Gastroesophageal sphincter (tissue), 4 donors: Measurements from ENCODE around the gene FASLG. TPM values are rescaled to one million over a fixed set of nuclear protein-coding genes. Genes with fewer than 3 reads are reported as not detected.
"Not testable (repeated sequence)": the region's sequence is repeated elsewhere in the genome, so short reads cannot be mapped to it uniquely, and the experiment has no call there.

Experiments
- ATAC-seq: fragments of 150-250 bp; one replicate; pipeline ENCODE4 v1.9.1; 2016; ENCODE audit warnings: mild to moderate bottlenecking, moderate library complexity
- H3K27ac ChIP-seq, 4 donors: fragments of 200-600 bp; sonication (generic) in 3 of 4; 1 replicate in 3 of 4; 2 replicates in 1 of 4; pipeline ENCODE4 v1.5.1; 2016 to 2019
- H3K27me3 ChIP-seq: fragments of 200-600 bp; sonication (generic); one replicate; pipeline ENCODE4 v1.5.1; 2019
- H3K36me3 ChIP-seq, 2 donors: fragments of 200-600 bp; sonication (generic); one replicate each; pipeline ENCODE4 v1.5.1; 2019; ENCODE audit warnings: control low read depth in 1 of 2
- H3K4me1 ChIP-seq, 3 donors: fragments of 200-600 bp; sonication (generic); 1 replicate in 2 of 3; 2 replicates in 1 of 3; pipeline ENCODE4 v1.5.1; 2016 to 2019; ENCODE audit warnings: control low read depth in 2 of 3
- H3K4me3 ChIP-seq, 2 donors: fragments of 200-600 bp; sonication (generic); one replicate each; pipeline ENCODE4 v1.5.1; 2019; ENCODE audit warnings: mild to moderate bottlenecking in 1 of 2, moderate library complexity in 1 of 2
- H3K9me3 ChIP-seq, 3 donors: fragments of 200-600 bp; sonication (generic); one replicate each; pipeline ENCODE4 v1.5.1; 2017 to 2019; ENCODE audit warnings: control low read depth in 2 of 3
- EP300 ChIP-seq: sonication (generic); formaldehyde crosslinking; IDR thresholded peaks from one replicate; pipeline ENCODE4 v1.6.1; 2017; ENCODE audit warnings: antibody characterized with exemption, mild to moderate bottlenecking
- POLR2A ChIP-seq, 2 donors: fragments of 450-650 bp; IDR thresholded peaks; one replicate each; pipeline ENCODE4 v1.6.1; 2017; ENCODE audit warnings: antibody characterized with exemption in 2 of 2, mild to moderate bottlenecking in 2 of 2, moderate library complexity in 1 of 2
- POLR2AphosphoS5 ChIP-seq: sonication (generic); formaldehyde crosslinking; IDR thresholded peaks from one replicate; pipeline ENCODE4 v1.6.1; 2017; ENCODE audit warnings: antibody characterized with exemption
- WGBS, 2 donors: methylation state at CpG; one replicate each; pipeline ENCODE4 v1.1.5; 2018; ENCODE audit warnings: low coverage in 1 of 2; 5-methylcytosine and 5-hydroxymethylcytosine counted together
- total RNA-seq, 4 donors: library from RNA; depleted of rRNA; stranded (reverse); fragments of >200 nt; gene quantifications; one replicate each; pipeline ENCODE4 v1.1.0, GENCODE V29; 2016
- TF ChIP-seq, protein P1 (sequence below), 4 experiments: fragments of 200-600 bp in 2 of 4; fragments of 450-650 bp in 2 of 4; sonication (generic) in 1 of 4; IDR thresholded peaks; one replicate each; pipeline ENCODE4 v1.5.1; 2017 to 2019; ENCODE audit warnings: antibody characterized with exemption in 4 of 4, mild to moderate bottlenecking in 2 of 4, moderate library complexity in 2 of 4

Gene FASLG
- total RNA-seq, 4 donors from 2014 or later = not detected

DNA sequence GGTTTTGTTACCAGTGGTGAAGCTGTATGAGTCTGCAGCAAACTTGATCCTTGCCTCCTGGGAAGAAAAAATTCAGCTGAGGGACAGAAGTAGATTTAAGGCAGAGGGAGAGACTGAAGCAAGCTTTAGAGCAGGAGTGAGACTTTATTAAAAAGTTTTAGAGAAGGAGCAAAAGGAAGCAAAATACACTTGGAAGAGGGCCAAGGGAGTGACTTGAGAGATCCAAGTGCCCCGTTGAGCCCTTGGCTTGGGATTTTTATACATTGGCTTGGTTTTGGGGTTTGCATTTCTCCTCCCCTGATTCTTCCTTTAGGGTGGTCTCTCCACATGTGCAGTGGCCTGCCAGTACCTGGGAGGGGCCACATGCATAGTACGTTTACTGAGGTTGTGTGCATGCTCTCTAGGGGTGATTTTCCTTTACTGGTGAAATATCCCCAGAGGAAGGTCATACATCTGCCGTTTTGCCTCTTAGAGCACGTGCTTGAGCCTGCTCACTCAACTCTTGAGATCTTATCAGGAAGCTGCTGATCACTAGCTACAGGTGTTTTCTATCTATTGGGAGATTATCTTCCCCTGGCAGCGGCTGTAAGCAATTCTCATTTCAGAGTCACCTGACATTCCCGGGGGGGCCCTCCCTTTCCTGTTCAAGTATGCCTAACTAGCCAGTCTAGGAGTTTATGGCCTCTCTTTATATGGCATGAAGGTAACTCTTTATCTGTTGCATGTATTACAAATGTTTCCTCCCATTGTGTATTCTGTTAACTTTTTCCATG lies 20.3 kb downstream of the FASLG start:
- H3K4me3 ChIP-seq = no peak overlapping the region
- no peak for TF ChIP-seq EP300
- no peak for TF ChIP-seq POLR2A (IDR thresholded peaks at IDR 0.05)
- no peak for TF ChIP-seq POLR2AphosphoS5
- TF ChIP-seq, protein P1, sequence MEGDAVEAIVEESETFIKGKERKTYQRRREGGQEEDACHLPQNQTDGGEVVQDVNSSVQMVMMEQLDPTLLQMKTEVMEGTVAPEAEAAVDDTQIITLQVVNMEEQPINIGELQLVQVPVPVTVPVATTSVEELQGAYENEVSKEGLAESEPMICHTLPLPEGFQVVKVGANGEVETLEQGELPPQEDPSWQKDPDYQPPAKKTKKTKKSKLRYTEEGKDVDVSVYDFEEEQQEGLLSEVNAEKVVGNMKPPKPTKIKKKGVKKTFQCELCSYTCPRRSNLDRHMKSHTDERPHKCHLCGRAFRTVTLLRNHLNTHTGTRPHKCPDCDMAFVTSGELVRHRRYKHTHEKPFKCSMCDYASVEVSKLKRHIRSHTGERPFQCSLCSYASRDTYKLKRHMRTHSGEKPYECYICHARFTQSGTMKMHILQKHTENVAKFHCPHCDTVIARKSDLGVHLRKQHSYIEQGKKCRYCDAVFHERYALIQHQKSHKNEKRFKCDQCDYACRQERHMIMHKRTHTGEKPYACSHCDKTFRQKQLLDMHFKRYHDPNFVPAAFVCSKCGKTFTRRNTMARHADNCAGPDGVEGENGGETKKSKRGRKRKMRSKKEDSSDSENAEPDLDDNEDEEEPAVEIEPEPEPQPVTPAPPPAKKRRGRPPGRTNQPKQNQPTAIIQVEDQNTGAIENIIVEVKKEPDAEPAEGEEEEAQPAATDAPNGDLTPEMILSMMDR (IDR thresholded peaks at IDR 0.05) = no peak
- H3K4me1 ChIP-seq = no peaks in the 10 kb centered on the region
- ATAC-seq = no peak
- WGBS, 2 donors = 20 to 24% methylated on average over 3 to 6 of the region's 6 CpGs
- H3K36me3 ChIP-seq = no peaks in the 10 kb centered on the region
- no peak overlapping the region for H3K27ac ChIP-seq
- peaks cover 0 to 9% (median 0%) of the 10 kb centered on the region in 3 donors for H3K9me3 ChIP-seq
- no peaks in the 10 kb centered on the region for H3K27me3 ChIP-seq

DNA sequence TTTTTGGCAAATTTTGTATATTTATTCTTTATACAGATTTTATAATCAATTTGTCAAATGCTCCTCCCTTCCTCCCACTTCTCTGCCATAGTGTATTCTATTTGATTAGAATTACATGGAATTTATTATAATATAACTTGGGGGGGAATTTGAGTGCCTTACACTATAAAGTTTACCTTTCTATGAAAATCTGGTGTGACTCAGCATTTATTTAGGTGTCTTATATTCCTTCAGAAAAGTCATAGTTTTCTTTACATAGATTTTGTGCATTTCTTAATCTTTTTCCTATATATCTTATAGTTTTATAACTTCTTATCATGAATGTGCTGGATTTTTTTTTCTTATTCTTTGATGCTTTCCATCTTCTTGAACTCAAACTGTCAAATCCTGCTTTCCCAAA lies 21.3 kb downstream of the FASLG start:
- H3K4me1 ChIP-seq = no peaks in the 10 kb centered on the region
- H3K36me3 ChIP-seq = no peaks in the 10 kb centered on the region
- H3K4me3 ChIP-seq = no peak overlapping the region
- no peaks in the 10 kb centered on the region for H3K27me3 ChIP-seq
- TF ChIP-seq, protein P1 (IDR thresholded peaks at IDR 0.05) = no peak
- TF ChIP-seq EP300 (no peak), POLR2AphosphoS5 (no peak), POLR2A (IDR thresholded peaks at IDR 0.05) (no peak)
- no peak for ATAC-seq
- H3K9me3 ChIP-seq = peaks cover 0 to 9% (median 0%) of the 10 kb centered on the region in 3 donors
- no peak overlapping the region for H3K27ac ChIP-seq

DNA sequence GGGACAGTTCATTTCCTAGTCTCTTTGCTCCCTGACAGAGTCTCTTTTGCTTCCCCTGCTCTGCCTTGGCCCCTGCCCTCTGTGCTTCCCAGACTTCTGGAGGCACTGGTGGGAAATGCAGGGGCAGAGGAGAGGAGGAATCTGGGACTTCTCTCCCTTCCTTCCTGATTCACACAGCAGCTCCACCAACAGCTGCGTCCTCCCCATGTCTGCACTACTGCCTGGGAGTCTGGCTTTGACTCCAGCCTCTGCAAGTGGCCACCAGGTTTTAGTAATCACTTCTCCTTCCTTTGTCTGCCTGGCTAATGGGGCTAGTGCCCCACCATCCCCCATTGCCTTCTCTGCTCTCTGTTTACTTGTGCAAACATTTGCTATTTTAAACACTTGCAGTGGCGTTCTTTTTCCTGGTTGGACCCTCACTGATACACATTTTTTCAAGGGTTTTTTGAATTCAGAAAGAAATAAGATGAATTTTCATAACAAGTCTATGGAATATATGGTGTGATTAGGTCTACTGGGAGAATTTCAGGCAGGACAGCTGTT lies 21.9 kb downstream of the FASLG start:
- H3K27ac ChIP-seq = no peak overlapping the region
- no peak overlapping the region for H3K4me3 ChIP-seq
- TF ChIP-seq, protein P1 (IDR thresholded peaks at IDR 0.05) = no peak
- TF ChIP-seq EP300 = no peak
- no peak for TF ChIP-seq POLR2A (IDR thresholded peaks at IDR 0.05)
- TF ChIP-seq POLR2AphosphoS5 = no peak
- no peaks in the 10 kb centered on the region for H3K27me3 ChIP-seq
- H3K4me1 ChIP-seq = no peaks in the 10 kb centered on the region
- H3K36me3 ChIP-seq = no peaks in the 10 kb centered on the region
- peaks cover 0 to 9% (median 0%) of the 10 kb centered on the region in 3 donors for H3K9me3 ChIP-seq
- 52 to 83% methylated on average over 1 to 2 of the region's 2 CpGs for WGBS, 2 donors
- no peak for ATAC-seq

DNA sequence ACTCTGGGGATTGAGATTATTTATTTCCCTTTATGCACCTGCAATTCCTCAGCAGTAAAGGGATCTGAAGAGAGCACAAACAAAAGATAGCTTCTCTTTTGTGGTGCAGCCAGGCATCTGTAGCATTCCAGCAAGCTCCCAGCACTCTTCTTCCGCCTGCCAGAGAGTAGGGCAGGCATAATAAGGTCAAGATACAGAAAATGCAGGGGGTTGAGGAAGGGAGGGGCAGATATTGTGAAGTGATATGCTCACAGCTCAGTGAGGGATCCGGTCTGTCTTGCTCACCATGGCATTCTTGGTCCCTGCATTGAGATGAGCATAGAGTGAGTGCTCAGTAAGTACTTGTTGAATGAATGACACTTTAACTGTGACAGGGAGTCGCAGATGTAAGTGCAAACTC lies 23.9 kb downstream of the FASLG start:
- TF ChIP-seq, protein P1 (IDR thresholded peaks at IDR 0.05) = no peak
- no peak for TF ChIP-seq POLR2A (IDR thresholded peaks at IDR 0.05)
- no peak for TF ChIP-seq EP300
- Histone ChIP-seq H3K4me1 (no peaks in the 10 kb centered on the region), H3K36me3 (no peaks in the 10 kb centered on the region), H3K27ac (no peak overlapping the region), H3K27me3 (no peaks in the 10 kb centered on the region), H3K9me3 (peaks cover 0 to 9% (median 0%) of the 10 kb centered on the region in 3 donors), H3K4me3 (no peak overlapping the region)
- 79 to 100% methylated on average over 2 of the region's 3 CpGs for WGBS, 2 donors
- ATAC-seq = no peak

DNA sequence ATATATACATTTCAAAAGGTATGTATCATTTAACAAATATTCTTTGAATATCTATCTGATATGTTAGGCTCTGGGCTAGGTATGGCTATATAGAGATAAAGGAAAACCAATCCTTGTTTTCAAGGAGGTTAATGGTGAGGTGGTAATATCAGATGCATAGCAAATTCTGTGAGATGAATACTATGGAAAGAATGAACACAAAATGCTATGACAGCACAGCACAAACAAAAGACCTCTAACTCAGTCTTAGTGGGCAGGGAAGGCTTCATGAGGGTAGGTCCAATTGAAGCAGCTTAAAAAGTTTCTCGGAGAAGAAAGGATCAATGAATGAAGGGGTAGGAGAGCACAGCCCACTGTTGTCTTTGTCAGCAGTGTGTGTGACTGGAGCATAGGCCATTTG lies 27.2 kb downstream of the FASLG start:
- TF ChIP-seq POLR2A (IDR thresholded peaks at IDR 0.05) = no peak
- TF ChIP-seq POLR2AphosphoS5 = no peak
- TF ChIP-seq, protein P1 (IDR thresholded peaks at IDR 0.05) = no peak
- TF ChIP-seq EP300 = no peak
- Histone ChIP-seq H3K4me3 (no peak overlapping the region), H3K9me3 (no peaks in the 10 kb centered on the region), H3K36me3 (no peaks in the 10 kb centered on the region), H3K27me3 (no peaks in the 10 kb centered on the region), H3K27ac (no peak overlapping the region), H3K4me1 (no peaks in the 10 kb centered on the region)
- WGBS, 2 donors = 91 to 92% methylated on average over 1 of the region's 1 CpG
- ATAC-seq = no peak

DNA sequence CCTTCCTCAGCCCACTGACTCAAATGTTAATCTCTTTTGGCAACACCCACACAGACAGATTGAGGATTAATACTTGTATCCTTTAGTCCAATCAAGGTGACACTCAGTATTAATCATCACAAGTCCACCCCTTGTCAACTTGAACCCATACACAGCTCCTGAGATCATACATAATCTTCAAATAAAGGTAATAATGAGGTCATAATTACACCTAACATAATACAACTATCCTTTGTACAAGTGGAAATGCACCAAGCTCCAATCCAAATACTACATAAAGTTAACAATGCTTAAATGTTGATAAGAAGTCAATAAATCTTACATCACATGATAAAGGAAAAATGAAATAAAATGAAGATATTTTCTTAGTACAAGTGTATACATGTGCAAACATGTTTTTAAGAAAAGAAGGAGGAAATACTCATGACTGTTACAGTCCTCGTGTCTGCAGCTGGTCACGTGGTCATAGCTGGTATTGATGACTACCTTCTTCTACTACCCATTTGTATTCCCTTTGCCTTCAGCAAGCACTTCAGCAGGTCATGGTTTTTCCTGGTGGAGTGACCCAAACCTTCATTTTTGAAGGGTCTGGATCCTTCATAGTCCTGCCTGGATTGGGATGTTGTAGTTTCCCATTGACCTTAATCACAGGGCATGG lies 29.7 kb downstream of the FASLG start:
- WGBS, 2 donors = 80 to 100% methylated on average over 1 to 2 of the region's 2 CpGs
- H3K36me3 ChIP-seq, H3K27me3 ChIP-seq, H3K4me1 ChIP-seq, H3K27ac ChIP-seq, H3K9me3 ChIP-seq, H3K4me3 ChIP-seq, ATAC-seq: not testable (repeated sequence)

DNA sequence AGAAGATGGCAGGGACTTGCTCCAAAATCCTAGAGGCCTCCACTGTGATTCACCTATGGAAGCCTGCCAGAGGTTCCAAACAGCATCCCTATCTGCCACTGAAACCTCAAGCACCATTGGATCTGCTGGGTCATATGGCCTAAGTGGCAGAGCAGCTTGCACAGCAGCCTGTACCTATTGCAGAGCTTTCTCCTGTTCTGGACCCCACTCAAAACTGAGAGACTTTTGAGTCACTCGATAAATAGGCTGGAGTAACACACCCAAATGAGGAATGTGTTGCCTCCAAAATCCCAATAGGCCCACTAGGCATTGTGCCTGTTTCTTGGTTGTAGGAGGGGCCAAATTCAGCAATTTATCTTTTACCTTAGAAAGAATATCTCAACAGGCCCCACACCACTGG lies 32.0 kb downstream of the FASLG start:
- not testable (repeated sequence) for H3K4me1 ChIP-seq, H3K27me3 ChIP-seq, H3K4me3 ChIP-seq, H3K9me3 ChIP-seq, ATAC-seq, H3K27ac ChIP-seq, H3K36me3 ChIP-seq
- WGBS, 2 donors = no CpG with 5 or more reads among the region's 1 CpG
